Gastroesophageal sphincter (tissue), 4 donors: ENCODE results near the gene MEGF11. TPM values are rescaled to one million over a fixed set of nuclear protein-coding genes. Genes with fewer than 3 reads are reported as not detected.

Experiments used
- ATAC-seq: fragments of 150-250 bp; one replicate; pipeline ENCODE4 v1.9.1; 2016; ENCODE audit warnings: mild to moderate bottlenecking, moderate library complexity
- H3K27ac ChIP-seq, 4 donors: fragments of 200-600 bp; sonication (generic) in 3 of 4; 1 replicate in 3 of 4; 2 replicates in 1 of 4; pipeline ENCODE4 v1.5.1; 2016 to 2019
- H3K27me3 ChIP-seq: fragments of 200-600 bp; sonication (generic); one replicate; pipeline ENCODE4 v1.5.1; 2019
- H3K36me3 ChIP-seq, 2 donors: fragments of 200-600 bp; sonication (generic); one replicate each; pipeline ENCODE4 v1.5.1; 2019; ENCODE audit warnings: control low read depth in 1 of 2
- H3K4me1 ChIP-seq, 3 donors: fragments of 200-600 bp; sonication (generic); 1 replicate in 2 of 3; 2 replicates in 1 of 3; pipeline ENCODE4 v1.5.1; 2016 to 2019; ENCODE audit warnings: control low read depth in 2 of 3
- H3K4me3 ChIP-seq, 2 donors: fragments of 200-600 bp; sonication (generic); one replicate each; pipeline ENCODE4 v1.5.1; 2019; ENCODE audit warnings: mild to moderate bottlenecking in 1 of 2, moderate library complexity in 1 of 2
- H3K9me3 ChIP-seq, 3 donors: fragments of 200-600 bp; sonication (generic); one replicate each; pipeline ENCODE4 v1.5.1; 2017 to 2019; ENCODE audit warnings: control low read depth in 2 of 3
- CTCF ChIP-seq, 4 experiments: fragments of 200-600 bp in 2 of 4; fragments of 450-650 bp in 2 of 4; sonication (generic) in 1 of 4; IDR thresholded peaks; one replicate each; pipeline ENCODE4 v1.5.1; 2017 to 2019; ENCODE audit warnings: antibody characterized with exemption in 4 of 4, mild to moderate bottlenecking in 2 of 4, moderate library complexity in 2 of 4
- EP300 ChIP-seq: sonication (generic); formaldehyde crosslinking; IDR thresholded peaks from one replicate; pipeline ENCODE4 v1.6.1; 2017; ENCODE audit warnings: antibody characterized with exemption, mild to moderate bottlenecking
- POLR2A ChIP-seq, 2 donors: fragments of 450-650 bp; IDR thresholded peaks; one replicate each; pipeline ENCODE4 v1.6.1; 2017; ENCODE audit warnings: antibody characterized with exemption in 2 of 2, mild to moderate bottlenecking in 2 of 2, moderate library complexity in 1 of 2
- POLR2AphosphoS5 ChIP-seq: sonication (generic); formaldehyde crosslinking; IDR thresholded peaks from one replicate; pipeline ENCODE4 v1.6.1; 2017; ENCODE audit warnings: antibody characterized with exemption
- WGBS, 2 donors: methylation state at CpG; one replicate each; pipeline ENCODE4 v1.1.5; 2018; ENCODE audit warnings: low coverage in 1 of 2; 5-methylcytosine and 5-hydroxymethylcytosine counted together
- total RNA-seq, 4 donors: library from RNA; depleted of rRNA; stranded (reverse); fragments of >200 nt; gene quantifications; one replicate each; pipeline ENCODE4 v1.1.0, GENCODE V29; 2016

Gene MEGF11
- total RNA-seq, 4 donors from 2014 or later: 0.08 TPM; not detected in 3

- Histone ChIP-seq H3K27me3 (peaks cover 60% of the 10 kb centered on the region), H3K36me3 (no peaks in the 10 kb centered on the region), H3K4me3 (no peak overlapping the region), H3K9me3 (no peaks in the 10 kb centered on the region), H3K4me1 (no peaks in the 10 kb centered on the region), H3K27ac (no peak overlapping the region)
- TF ChIP-seq POLR2AphosphoS5: no peak
- no peak for TF ChIP-seq CTCF (IDR thresholded peaks at IDR 0.05)
- TF ChIP-seq EP300: no peak
- TF ChIP-seq POLR2A (IDR thresholded peaks at IDR 0.05): no peak
- no peak for ATAC-seq
- WGBS, 2 donors: 17% methylated on average over 1 of the region's 6 CpGs; no CpG with 5 or more reads in 1 of the 2 donors
Observed at GRCh38 chr15:66126031-66126441, 127.5 kb downstream of the MEGF11 start.

- TF ChIP-seq POLR2AphosphoS5: no peak
- no peak for TF ChIP-seq POLR2A (IDR thresholded peaks at IDR 0.05)
- no peak for TF ChIP-seq CTCF (IDR thresholded peaks at IDR 0.05)
- no peak for TF ChIP-seq EP300
- no peaks in the 10 kb centered on the region for H3K9me3 ChIP-seq
- peaks cover 60% of the 10 kb centered on the region for H3K27me3 ChIP-seq
- H3K4me1 ChIP-seq: no peaks in the 10 kb centered on the region
- no CpG with 5 or more reads among the region's 2 CpGs for WGBS, 2 donors
- H3K27ac ChIP-seq: no peak overlapping the region
- no peak for ATAC-seq
- no peak overlapping the region for H3K4me3 ChIP-seq
- H3K36me3 ChIP-seq: no peaks in the 10 kb centered on the region
Observed at GRCh38 chr15:66124651-66125050, 128.9 kb downstream of the MEGF11 start.

- ATAC-seq: no peak
- WGBS, 2 donors: 85 to 88% methylated on average over 4 of the region's 8 CpGs
- no peaks in the 10 kb centered on the region for H3K4me1 ChIP-seq
Observed at GRCh38 chr15:66123799-66124198, 129.8 kb downstream of the MEGF11 start.

GRCh38 chr15:66120422-66120821 lies 133.1 kb downstream of the MEGF11 start:
- no peak for TF ChIP-seq POLR2A (IDR thresholded peaks at IDR 0.05)
- no peak for TF ChIP-seq EP300
- no peak for TF ChIP-seq CTCF (IDR thresholded peaks at IDR 0.05)
- no peak for TF ChIP-seq POLR2AphosphoS5
- H3K4me3 ChIP-seq: no peak overlapping the region
- 50 to 63% methylated on average over 1 to 2 of the region's 5 CpGs for WGBS, 2 donors
- no peak overlapping the region for H3K27ac ChIP-seq
- no peaks in the 10 kb centered on the region for H3K9me3 ChIP-seq
- no peak for ATAC-seq
- peaks cover 39% of the 10 kb centered on the region for H3K27me3 ChIP-seq
- H3K4me1 ChIP-seq: no peaks in the 10 kb centered on the region
- no peaks in the 10 kb centered on the region for H3K36me3 ChIP-seq

More at GRCh38 chr15:66123799-66124198, 129.8 kb downstream of the MEGF11 start:
- H3K9me3 ChIP-seq: no peaks in the 10 kb centered on the region
- no peak overlapping the region for H3K4me3 ChIP-seq
- peaks cover 57% of the 10 kb centered on the region for H3K27me3 ChIP-seq
- H3K36me3 ChIP-seq: no peaks in the 10 kb centered on the region
- H3K27ac ChIP-seq: no peak overlapping the region
- no peak for TF ChIP-seq EP300
- no peak for TF ChIP-seq POLR2A (IDR thresholded peaks at IDR 0.05)
- TF ChIP-seq POLR2AphosphoS5: no peak
- TF ChIP-seq CTCF (IDR thresholded peaks at IDR 0.05): no peak

- TF ChIP-seq POLR2AphosphoS5: no peak
- TF ChIP-seq CTCF (IDR thresholded peaks at IDR 0.05): no peak
- Histone ChIP-seq H3K4me3 (no peak overlapping the region), H3K27me3 (peaks cover 29% of the 10 kb centered on the region), H3K27ac (no peak overlapping the region), H3K36me3 (no peaks in the 10 kb centered on the region), H3K4me1 (no peaks in the 10 kb centered on the region), H3K9me3 (no peaks in the 10 kb centered on the region)
- ATAC-seq: no peak
- 82 to 86% methylated on average over 3 to 4 of the region's 4 CpGs for WGBS, 2 donors
Observed at GRCh38 chr15:66117841-66118240, 135.7 kb downstream of the MEGF11 start.
